Gastrocnemius medialis (tissue), 4 donors: ENCODE results near the gene SGCD. TPM values are rescaled to one million over a fixed set of nuclear protein-coding genes. Genes with fewer than 3 reads are reported as not detected.

ENCODE experiments used
- ATAC-seq, 2 donors: fragments of 150-250 bp; one replicate each; pipeline ENCODE4 v1.9.1; 2016
- DNase-seq, 2 donors: peaks; one replicate each; pipeline ENCODE4 v3.0.0-alpha.2; 2019
- H3K27ac ChIP-seq, 4 donors: fragments of 200-600 bp; sonication (generic); 1 replicate in 1 of 4; 2 replicates in 3 of 4; pipeline ENCODE4 v1.5.1; 2016 to 2018; ENCODE audit warnings: mild to moderate bottlenecking in 2 of 4, moderate library complexity in 1 of 4
- H3K27me3 ChIP-seq, 3 donors: fragments of 200-600 bp; sonication (generic) in 2 of 3; 1 replicate in 1 of 3; 2 replicates in 2 of 3; pipeline versions ENCODE4 v1.5.1 to v1.6.0; 2016 to 2019; ENCODE audit warnings: mild to moderate bottlenecking in 1 of 3, moderate library complexity in 1 of 3
- H3K36me3 ChIP-seq, 2 donors: fragments of 200-600 bp; sonication (generic) in 1 of 2; one replicate each; pipeline ENCODE4 v1.5.1; 2017 to 2018
- H3K4me1 ChIP-seq, 2 donors: fragments of 200-600 bp; sonication (generic) in 1 of 2; one replicate each; pipeline ENCODE4 v1.5.1; 2016 to 2017; ENCODE audit warnings: mild to moderate bottlenecking in 2 of 2
- H3K4me3 ChIP-seq, 4 donors: fragments of 200-600 bp; sonication (generic) in 3 of 4; 1 replicate in 1 of 4; 2 replicates in 3 of 4; pipeline ENCODE4 v1.5.1; 2016 to 2019; ENCODE audit warnings: mild to moderate bottlenecking in 2 of 4
- H3K9me3 ChIP-seq, 3 donors: fragments of 200-600 bp; sonication (generic) in 2 of 3; 1 replicate in 1 of 3; 2 replicates in 2 of 3; pipeline ENCODE4 v1.5.1; 2016 to 2019
- POLR2A ChIP-seq, 2 donors: fragments of 450-650 bp; IDR thresholded peaks; one replicate each; pipeline ENCODE4 v1.6.1; 2017; ENCODE audit warnings: antibody characterized with exemption in 2 of 2, mild to moderate bottlenecking in 2 of 2, moderate library complexity in 2 of 2
- in situ Hi-C, 4 donors: fragments of 200-750 bp; cut with MboI; loops; one replicate each; pipeline versions ENCODE4 v1.15.0 to v1.8.0; 2017; ENCODE audit warnings: low sequenced_read_pairs in 4 of 4
- intact Hi-C: fragments of 100-400 bp; cut with DNase I; formaldehyde crosslinking; loops from one replicate; pipeline ENCODE4 v1.15.1; 2023; ENCODE audit warnings: low total_unique reads
- total RNA-seq, 4 donors: library from RNA; depleted of rRNA; stranded (reverse); fragments of >200 nt; gene quantifications; one replicate each; pipeline versions ENCODE4 v1.1.0 to v1.2.3, GENCODE V29; 2016
- TF ChIP-seq, protein P1 (sequence below), 5 experiments: fragments of 450-650 bp in 3 of 5; fragments of 200-600 bp in 2 of 5; sonication (generic) in 2 of 5; IDR thresholded peaks in 4 of 5; conservative IDR thresholded peaks in 1 of 5; 1 replicate in 4 of 5; 2 replicates in 1 of 5; pipeline ENCODE4 v1.5.1; 2016 to 2019; ENCODE audit warnings: antibody characterized with exemption in 5 of 5, mild to moderate bottlenecking in 3 of 5, moderate library complexity in 3 of 5

The SGCD gene
- total RNA-seq, 4 donors from 2014 or later, result 8.2 to 53.5 (median 35.8) TPM

- Histone ChIP-seq H3K36me3 (no peaks in the 10 kb centered on the region), H3K27me3 (no peaks in the 10 kb centered on the region), H3K4me3 (no peak overlapping the region), H3K27ac (no peak overlapping the region), H3K9me3 (no peaks in the 10 kb centered on the region), H3K4me1 (peaks cover 26 to 41% of the 10 kb centered on the region in 2 donors)
- no peak for DNase-seq
- ATAC-seq, result peak in 1 of 2 donors; percentile 11
- in situ Hi-C loops, result no loop called here
- intact Hi-C loops, result no loop called here
- TF ChIP-seq POLR2A (IDR thresholded peaks at IDR 0.05), result no peak
- TF ChIP-seq, protein P1, sequence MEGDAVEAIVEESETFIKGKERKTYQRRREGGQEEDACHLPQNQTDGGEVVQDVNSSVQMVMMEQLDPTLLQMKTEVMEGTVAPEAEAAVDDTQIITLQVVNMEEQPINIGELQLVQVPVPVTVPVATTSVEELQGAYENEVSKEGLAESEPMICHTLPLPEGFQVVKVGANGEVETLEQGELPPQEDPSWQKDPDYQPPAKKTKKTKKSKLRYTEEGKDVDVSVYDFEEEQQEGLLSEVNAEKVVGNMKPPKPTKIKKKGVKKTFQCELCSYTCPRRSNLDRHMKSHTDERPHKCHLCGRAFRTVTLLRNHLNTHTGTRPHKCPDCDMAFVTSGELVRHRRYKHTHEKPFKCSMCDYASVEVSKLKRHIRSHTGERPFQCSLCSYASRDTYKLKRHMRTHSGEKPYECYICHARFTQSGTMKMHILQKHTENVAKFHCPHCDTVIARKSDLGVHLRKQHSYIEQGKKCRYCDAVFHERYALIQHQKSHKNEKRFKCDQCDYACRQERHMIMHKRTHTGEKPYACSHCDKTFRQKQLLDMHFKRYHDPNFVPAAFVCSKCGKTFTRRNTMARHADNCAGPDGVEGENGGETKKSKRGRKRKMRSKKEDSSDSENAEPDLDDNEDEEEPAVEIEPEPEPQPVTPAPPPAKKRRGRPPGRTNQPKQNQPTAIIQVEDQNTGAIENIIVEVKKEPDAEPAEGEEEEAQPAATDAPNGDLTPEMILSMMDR (IDR thresholded peaks at IDR 0.05 in 4 of 5, conservative IDR thresholded peaks at IDR 0.05 in 1 of 5), result no peak
Observed at GRCh38 chr5:156380848-156381247, 53.9 kb downstream of the SGCD start.

DNA sequence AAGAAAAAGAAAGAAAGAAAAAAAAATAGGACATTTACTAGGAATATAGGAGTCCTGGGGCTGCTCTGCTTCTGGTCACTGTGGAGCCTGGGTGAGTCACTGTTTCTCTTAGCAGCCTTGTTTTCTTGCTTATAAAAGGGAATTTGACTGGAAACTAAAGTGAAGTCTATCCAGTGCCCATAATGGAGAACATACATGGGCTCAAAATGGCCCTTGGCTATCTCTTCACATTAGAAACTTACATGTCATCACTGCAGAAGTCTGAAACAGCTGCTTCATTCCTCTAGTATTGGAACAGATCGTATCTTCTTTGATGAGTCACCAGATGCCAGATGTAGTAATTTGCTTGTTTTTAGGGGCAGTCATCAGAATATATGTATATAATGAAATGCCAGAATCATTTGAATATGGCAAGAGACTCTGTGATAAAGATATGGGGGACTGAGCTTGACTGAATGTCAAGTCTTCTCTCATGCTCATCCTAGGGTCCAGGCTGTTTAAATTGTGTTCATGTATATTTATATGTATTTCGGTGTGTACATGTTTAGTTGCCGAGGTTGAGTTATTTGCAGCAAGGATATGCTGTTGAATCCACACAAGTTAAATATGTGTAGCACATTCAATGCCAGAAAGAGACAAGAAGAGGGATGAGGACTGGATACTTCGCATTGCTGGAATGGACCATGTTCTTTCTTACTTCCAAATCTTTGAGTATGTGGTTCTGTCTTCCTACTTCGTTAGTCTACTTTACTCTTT, 56.7 kb downstream of the SGCD start:
- TF ChIP-seq, protein P1 (IDR thresholded peaks at IDR 0.05 in 4 of 5, conservative IDR thresholded peaks at IDR 0.05 in 1 of 5), result no peak
- TF ChIP-seq POLR2A (IDR thresholded peaks at IDR 0.05), result no peak
- Histone ChIP-seq H3K4me3 (no peak overlapping the region), H3K27me3 (no peaks in the 10 kb centered on the region), H3K36me3 (no peaks in the 10 kb centered on the region), H3K4me1 (peaks cover 30 to 47% of the 10 kb centered on the region in 2 donors), H3K27ac (peak overlapping the region in 2 of 4 donors; percentile 36 to 56), H3K9me3 (no peaks in the 10 kb centered on the region)
- DNase-seq, result no peak
- ATAC-seq, result peak in 1 of 2 donors; percentile 47
- intact Hi-C loops, result no loop called here
- in situ Hi-C loops, result no loop called here

- H3K4me1 ChIP-seq, result peaks cover 36 to 47% of the 10 kb centered on the region in 2 donors
- H3K4me3 ChIP-seq, result no peak overlapping the region
- TF ChIP-seq, protein P1 (IDR thresholded peaks at IDR 0.05 in 4 of 5, conservative IDR thresholded peaks at IDR 0.05 in 1 of 5), result no peak
- TF ChIP-seq POLR2A (IDR thresholded peaks at IDR 0.05), result no peak
- H3K27me3 ChIP-seq, result no peaks in the 10 kb centered on the region
- no peaks in the 10 kb centered on the region for H3K9me3 ChIP-seq
- H3K27ac ChIP-seq, result no peak overlapping the region
- DNase-seq (no peak), ATAC-seq (no peak)
- H3K36me3 ChIP-seq, result no peaks in the 10 kb centered on the region
- intact Hi-C loops, result no loop called here
- in situ Hi-C loops, result no loop called here
Observed at GRCh38 chr5:156385416-156385815, 58.5 kb downstream of the SGCD start.

- peak overlapping the region in 1 of 4 donors; percentile 0 for H3K27ac ChIP-seq
- DNase-seq (no peak), ATAC-seq (no peak)
- H3K4me3 ChIP-seq, result no peak overlapping the region
- H3K4me1 ChIP-seq, result peaks cover 32 to 41% of the 10 kb centered on the region in 2 donors
- no peaks in the 10 kb centered on the region for H3K27me3 ChIP-seq
- no peak for TF ChIP-seq POLR2A (IDR thresholded peaks at IDR 0.05)
- TF ChIP-seq, protein P1 (IDR thresholded peaks at IDR 0.05 in 4 of 5, conservative IDR thresholded peaks at IDR 0.05 in 1 of 5), result no peak
- H3K9me3 ChIP-seq, result no peaks in the 10 kb centered on the region
- in situ Hi-C loops, result no loop called here
- intact Hi-C loops, result no loop called here
- H3K36me3 ChIP-seq, result no peaks in the 10 kb centered on the region
Observed at GRCh38 chr5:156386976-156387375, 60.0 kb downstream of the SGCD start.
